Ishikawa (cell line): Measurements from ENCODE around the gene XRCC3.

Source experiments
- CREB1 ChIP-seq: IDR thresholded peaks from 2 replicates; pipeline ENCODE4 v1.6.1; 2012; ENCODE audit warnings: low read depth
- EP300 ChIP-seq: IDR thresholded peaks from 2 replicates; pipeline ENCODE4 v1.6.1; 2012; ENCODE audit warnings: borderline replicate concordance
- RAD21 ChIP-seq: IDR thresholded peaks from 2 replicates; pipeline ENCODE4 v1.6.1; 2012; ENCODE audit warnings: low read depth
- TAF1 ChIP-seq: IDR thresholded peaks from 2 replicates; pipeline ENCODE4 v1.6.1; 2012; ENCODE audit warnings: low read depth, mild to moderate bottlenecking
- YY1 ChIP-seq: IDR thresholded peaks from 2 replicates; pipeline ENCODE4 v1.6.1; 2012; ENCODE audit warnings: low read depth
- TF ChIP-seq, protein P1 (sequence below): IDR thresholded peaks from 2 replicates; pipeline ENCODE4 v1.6.1; 2012

DNA sequence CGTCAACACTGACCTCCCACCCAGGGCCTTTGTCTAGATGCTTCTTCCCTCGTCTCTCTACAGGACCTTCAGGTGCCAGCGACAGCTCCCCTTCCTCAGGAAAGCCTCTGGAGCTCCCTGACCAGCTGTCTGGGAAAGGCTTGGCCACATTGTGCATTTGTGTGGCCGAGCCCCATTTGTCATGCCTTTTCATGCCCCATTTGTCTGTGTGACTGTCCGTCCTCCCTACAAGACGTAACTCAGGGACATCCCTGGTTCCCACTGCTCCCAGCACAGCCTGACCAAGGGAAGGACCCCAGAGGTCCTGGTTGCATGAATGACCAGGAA is 24.2 kb upstream of the XRCC3 start:
- TF ChIP-seq EP300 = no peak
- TF ChIP-seq CREB1 = no peak
- TF ChIP-seq YY1 = no peak
- TF ChIP-seq, protein P1, sequence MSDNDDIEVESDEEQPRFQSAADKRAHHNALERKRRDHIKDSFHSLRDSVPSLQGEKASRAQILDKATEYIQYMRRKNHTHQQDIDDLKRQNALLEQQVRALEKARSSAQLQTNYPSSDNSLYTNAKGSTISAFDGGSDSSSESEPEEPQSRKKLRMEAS = no peak
- no peak for TF ChIP-seq TAF1
- no peak for TF ChIP-seq RAD21
